Endothelial cell of hepatic sinusoid (primary cell): Measurements from ENCODE around the gene ADAM19.

ENCODE experiments used
- in situ Hi-C: cut with HindIII; loops from 2 replicates; pipeline ENCODE4 v1.10.0; 2017; ENCODE audit warnings: low sequenced_read_pairs

The ADAM19 gene

GRCh38 chr5:157596487-157596886 lies 20.9 kb upstream of the ADAM19 start:
- in situ Hi-C loops = no loop called here

- in situ Hi-C loops = loop anchor here (5.0 kb wide), 2 partner anchors 68 to 97 kb away; no protein-coding TSS in a partner anchor
These were observed 19.3 kb upstream of the ADAM19 start for GRCh38 chr5:157594675-157595459.

- in situ Hi-C loops = loop anchor here (5.0 kb wide), 2 partner anchors 67 to 98 kb away; no protein-coding TSS in a partner anchor
These were observed 18.7 kb upstream of the ADAM19 start for GRCh38 chr5:157594257-157594656.

- in situ Hi-C loops = loop anchor here (5.0 kb wide), 2 partner anchors 66 to 99 kb away; no protein-coding TSS in a partner anchor
These were observed 17.6 kb upstream of the ADAM19 start for GRCh38 chr5:157593052-157593757.

GRCh38 chr5:157592594-157592993 lies 17.0 kb upstream of the ADAM19 start:
- in situ Hi-C loops = loop anchor here (5.0 kb wide), 2 partner anchors 65 to 100 kb away; no protein-coding TSS in a partner anchor

- in situ Hi-C loops = loop anchor here (5.0 kb wide), 2 partner anchors 63 to 102 kb away; no protein-coding TSS in a partner anchor
These were observed 14.9 kb upstream of the ADAM19 start for GRCh38 chr5:157590478-157590877.

- in situ Hi-C loops = no loop called here
These were observed 9.1 kb upstream of the ADAM19 start for GRCh38 chr5:157584628-157585027.

GRCh38 chr5:157582731-157583620 lies 7.4 kb upstream of the ADAM19 start:
- in situ Hi-C loops = no loop called here

GRCh38 chr5:157581901-157582300 lies 6.3 kb upstream of the ADAM19 start:
- in situ Hi-C loops = no loop called here

- in situ Hi-C loops = no loop called here
These were observed 2.7 kb upstream of the ADAM19 start for GRCh38 chr5:157578079-157578780.

- in situ Hi-C loops = no loop called here
These were observed 1.1 kb upstream of the ADAM19 start for GRCh38 chr5:157576678-157577077.

- in situ Hi-C loops = no loop called here
These were observed 857 bp downstream of the ADAM19 start for GRCh38 chr5:157574456-157575380.

GRCh38 chr5:157571357-157571827 lies 4.2 kb downstream of the ADAM19 start:
- in situ Hi-C loops = no loop called here

GRCh38 chr5:157570531-157571200 lies 4.9 kb downstream of the ADAM19 start:
- in situ Hi-C loops = no loop called here

- in situ Hi-C loops = no loop called here
These were observed 6.9 kb downstream of the ADAM19 start for GRCh38 chr5:157568720-157569119.

GRCh38 chr5:157568222-157568621 lies 7.4 kb downstream of the ADAM19 start:
- in situ Hi-C loops = no loop called here

- in situ Hi-C loops = no loop called here
These were observed 8.6 kb downstream of the ADAM19 start for GRCh38 chr5:157566902-157567489.
